Psoas muscle (tissue), 8 donors: ENCODE measurements around the gene MAP2K3. TPM values are rescaled to one million over a fixed set of nuclear protein-coding genes. Genes with fewer than 3 reads are reported as not detected.

Source experiments
- ATAC-seq, 4 donors: fragments of 200-7000 bp; cut with Tn5 transposase; one replicate each; pipeline ENCODE4 v1.9.1; 2020; ENCODE audit warnings: moderate library complexity in 3 of 4, mild to moderate bottlenecking in 2 of 4
- DNase-seq, 2 donors: peaks; one replicate each; pipeline ENCODE4 v3.0.0-alpha.2; 2020
- H3K27ac ChIP-seq: fragments of 200-600 bp; one replicate; pipeline ENCODE4 v1.8.0; 2022
- H3K27me3 ChIP-seq, 3 donors: fragments of 200-600 bp in 1 of 3; one replicate each; pipeline versions ENCODE4 v1.6.1 to v1.8.0; 2013 to 2022; ENCODE audit warnings: low read length in 2 of 3, mild to moderate bottlenecking in 2 of 3, moderate library complexity in 1 of 3; ENCODE audit not compliant: insufficient read depth in 3 of 3
- H3K36me3 ChIP-seq, 2 donors: fragments of 200-600 bp in 1 of 2; one replicate each; pipeline versions ENCODE4 v1.6.1 to v1.8.0; 2013 to 2022; ENCODE audit warnings: low read depth in 1 of 2, mild to moderate bottlenecking in 1 of 2, moderate library complexity in 1 of 2; ENCODE audit not compliant: insufficient read depth in 1 of 2
- H3K4me1 ChIP-seq: fragments of 200-600 bp; one replicate; pipeline ENCODE4 v1.8.0; 2022
- H3K4me3 ChIP-seq: fragments of 200-600 bp; one replicate; pipeline ENCODE4 v1.8.0; 2022; ENCODE audit warnings: mild to moderate bottlenecking
- H3K9me3 ChIP-seq: fragments of 200-600 bp; one replicate; pipeline ENCODE4 v1.8.0; 2022
- WGBS, 3 donors: extraction: QIAGEN DNeasy Blood & Tissue Kit; methylation state at CpG; one replicate each; pipeline versions ENCODE4 v1.1.6 to v1.1.7; 2013; 5-methylcytosine and 5-hydroxymethylcytosine counted together
- intact Hi-C, 2 donors: fragments of 100-400 bp; cut with DNase I; formaldehyde crosslinking; loops; one replicate each; pipeline versions ENCODE4 v1.11.0 to v1.14.2; 2022
- polyA plus RNA-seq, 3 donors: library from polyadenylated mRNA; stranded (reverse); fragments of 200-250 nt; gene quantifications; one replicate each; pipeline ENCODE4 v1.2.3, GENCODE V29; 2013
- total RNA-seq, 4 donors: library from RNA; stranded (reverse); fragmentation: NEBNext Ultra II Directional in 2 of 4; extraction: Animal tissue kit (Norgen Biotek cat#: 25700) in 2 of 4; gene quantifications; one replicate each; pipeline versions ENCODE4 v1.2.1 to v1.2.4, GENCODE V29; 2021 to 2023
- TF ChIP-seq, protein P1 (sequence below): fragments of 200-600 bp; IDR thresholded peaks from one replicate; pipeline ENCODE4 v1.8.0; 2022; ENCODE audit warnings: antibody characterized with exemption
- donor health status: healthy with polysubstance abuse.
- donor health status: DM: no; HTN: no; CAD: no; lungs with moderate emphysema.
- donor health status: Bipolar disorder and iron deficiency.
- donor health status: healthy.
- donor health status: DM: yes; HTN: yes; CAD: no.
- donor health status: DM: no; HTN: no; CAD: no.
- donor health status: DM: no; HTN: no; CAD: no.
- donor health status: DM: yes; HTN: yes; CAD: no.

Gene MAP2K3
- total and polyA plus RNA-seq, 7 donors, result 64.4 to 229 (median 114) TPM

DNA sequence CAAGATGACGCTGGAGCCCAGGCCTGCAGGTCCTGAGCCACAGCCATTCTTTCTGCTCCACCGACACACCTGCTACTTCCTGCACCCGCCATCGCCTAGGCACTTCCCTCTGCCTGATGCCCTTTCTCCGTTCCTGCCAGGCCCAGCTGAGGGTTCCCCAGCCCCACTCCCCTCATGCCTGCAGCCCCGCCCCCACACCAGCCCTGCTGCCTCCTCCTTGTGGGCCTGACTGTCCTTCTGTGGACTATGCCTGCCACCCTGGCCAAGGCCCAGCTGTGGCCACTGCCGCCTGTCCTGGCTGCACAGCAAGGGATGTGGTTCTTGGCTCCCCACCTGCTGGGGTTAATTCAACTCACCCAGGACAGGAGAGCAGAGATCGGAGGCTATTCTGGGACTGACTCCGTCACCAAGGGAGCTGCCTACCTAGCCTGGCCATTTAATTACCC is 38.8 kb upstream of the MAP2K3 start:
- Histone ChIP-seq H3K4me1 (peaks cover 93% of the 10 kb centered on the region), H3K4me3 (no peak overlapping the region), H3K27ac (peak overlapping the region; percentile 94), H3K9me3 (no peaks in the 10 kb centered on the region), H3K27me3 (no peaks in the 10 kb centered on the region), H3K36me3 (peaks cover 0 to 15% of the 10 kb centered on the region in 2 donors)
- DNase-seq (peak; percentile 74 to 90), ATAC-seq (peak; percentile 77 to 80 (median 79))
- intact Hi-C loops, result no loop called here
- WGBS, 3 donors, result 23 to 38% (median 27%) methylated on average over 9 of the region's 9 CpGs
- TF ChIP-seq, protein P1, sequence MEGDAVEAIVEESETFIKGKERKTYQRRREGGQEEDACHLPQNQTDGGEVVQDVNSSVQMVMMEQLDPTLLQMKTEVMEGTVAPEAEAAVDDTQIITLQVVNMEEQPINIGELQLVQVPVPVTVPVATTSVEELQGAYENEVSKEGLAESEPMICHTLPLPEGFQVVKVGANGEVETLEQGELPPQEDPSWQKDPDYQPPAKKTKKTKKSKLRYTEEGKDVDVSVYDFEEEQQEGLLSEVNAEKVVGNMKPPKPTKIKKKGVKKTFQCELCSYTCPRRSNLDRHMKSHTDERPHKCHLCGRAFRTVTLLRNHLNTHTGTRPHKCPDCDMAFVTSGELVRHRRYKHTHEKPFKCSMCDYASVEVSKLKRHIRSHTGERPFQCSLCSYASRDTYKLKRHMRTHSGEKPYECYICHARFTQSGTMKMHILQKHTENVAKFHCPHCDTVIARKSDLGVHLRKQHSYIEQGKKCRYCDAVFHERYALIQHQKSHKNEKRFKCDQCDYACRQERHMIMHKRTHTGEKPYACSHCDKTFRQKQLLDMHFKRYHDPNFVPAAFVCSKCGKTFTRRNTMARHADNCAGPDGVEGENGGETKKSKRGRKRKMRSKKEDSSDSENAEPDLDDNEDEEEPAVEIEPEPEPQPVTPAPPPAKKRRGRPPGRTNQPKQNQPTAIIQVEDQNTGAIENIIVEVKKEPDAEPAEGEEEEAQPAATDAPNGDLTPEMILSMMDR, result no peak

DNA sequence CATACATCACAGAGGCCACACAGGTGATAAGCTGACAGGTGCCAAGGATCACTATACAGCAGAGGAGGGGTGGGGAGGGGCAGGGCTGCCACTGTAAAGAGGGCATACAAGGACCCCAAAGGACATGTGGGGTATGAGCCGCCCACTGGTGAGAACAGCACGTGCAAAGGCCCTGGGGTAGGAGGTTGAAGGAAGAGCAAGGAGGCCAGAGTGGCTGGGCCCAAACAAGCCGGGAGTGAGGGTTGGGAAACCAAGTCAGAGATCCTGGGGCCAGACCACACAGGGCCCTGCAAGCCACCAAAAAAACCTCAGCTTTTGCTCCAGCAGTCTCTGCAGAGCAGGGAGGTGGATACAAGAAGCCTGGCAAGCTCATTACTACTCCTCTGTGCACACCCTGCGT is 37.8 kb upstream of the MAP2K3 start:
- Histone ChIP-seq H3K4me3 (no peak overlapping the region), H3K27ac (peak overlapping the region; percentile 94), H3K27me3 (no peaks in the 10 kb centered on the region), H3K36me3 (peaks cover 0 to 5% of the 10 kb centered on the region in 2 donors), H3K4me1 (peaks cover 94% of the 10 kb centered on the region), H3K9me3 (no peaks in the 10 kb centered on the region)
- intact Hi-C loops, result no loop called here
- DNase-seq (no peak), ATAC-seq (no peak)
- TF ChIP-seq, protein P1, result no peak
- WGBS, 3 donors, result 87 to 90% (median 90%) methylated on average over 4 of the region's 4 CpGs

DNA sequence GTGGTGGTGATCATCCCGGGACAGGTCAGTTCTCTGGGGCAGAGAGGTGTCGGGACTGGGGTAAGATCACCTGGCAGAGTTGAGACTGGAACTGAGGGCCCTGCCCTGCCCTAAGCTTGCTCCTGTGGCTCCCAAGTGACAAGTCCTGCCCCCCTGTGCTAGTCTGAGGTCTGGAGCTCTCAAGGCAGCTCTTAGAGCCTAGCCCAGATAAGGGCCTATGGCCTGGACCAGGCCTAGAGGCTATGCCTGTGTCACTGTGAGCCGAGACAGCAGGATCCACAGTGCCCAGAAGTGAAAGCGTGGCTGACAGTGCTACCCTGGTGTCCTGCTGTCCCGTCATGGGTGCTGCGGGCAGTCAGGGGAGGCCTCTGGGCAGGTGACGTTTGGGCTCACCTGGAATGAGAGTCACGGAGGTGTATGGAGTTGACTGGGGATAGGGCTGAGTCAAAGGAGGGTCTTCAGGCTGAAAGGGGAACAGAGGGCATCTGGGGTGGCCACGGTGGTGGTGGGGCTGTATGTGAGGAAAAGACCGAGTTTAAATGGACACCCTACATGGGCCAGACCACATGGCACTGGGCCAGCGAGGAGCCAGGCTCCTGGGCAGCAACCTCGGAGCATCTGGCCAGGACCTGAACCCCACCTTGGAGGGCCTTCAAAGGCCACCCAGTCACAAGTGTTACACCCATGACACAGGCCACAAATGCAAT is 36.8 kb upstream of the MAP2K3 start:
- ATAC-seq (no peak), DNase-seq (no peak)
- Histone ChIP-seq H3K4me3 (no peak overlapping the region), H3K27ac (peak overlapping the region; percentile 94), H3K27me3 (no peaks in the 10 kb centered on the region), H3K36me3 (peaks cover 0 to 2% of the 10 kb centered on the region in 2 donors), H3K9me3 (no peaks in the 10 kb centered on the region), H3K4me1 (peaks cover 85% of the 10 kb centered on the region)
- TF ChIP-seq, protein P1, result no peak
- intact Hi-C loops, result no loop called here
- WGBS, 3 donors, result 65 to 70% (median 68%) methylated on average over 12 of the region's 12 CpGs

DNA sequence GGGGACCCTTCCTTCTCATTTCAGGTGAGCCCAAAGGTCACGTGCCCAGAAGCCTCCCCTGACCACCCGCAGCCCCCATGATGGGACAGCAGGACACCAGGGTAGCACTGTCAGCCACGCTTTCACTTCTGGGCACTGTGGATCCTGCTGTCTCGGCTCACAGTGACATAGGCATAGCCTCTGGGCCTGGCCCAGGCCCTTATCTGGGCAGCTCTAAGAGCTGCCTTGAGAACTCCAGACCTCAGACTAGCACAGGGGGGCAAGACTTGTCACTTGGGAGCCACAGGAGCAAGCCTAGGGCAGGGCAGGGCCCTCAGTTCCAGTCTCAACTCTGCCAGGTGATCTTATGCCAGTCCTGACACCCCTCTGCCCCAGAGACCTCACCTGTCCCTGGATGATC is 36.0 kb upstream of the MAP2K3 start:
- DNase-seq, result no peak

More for the DNA sequence above, 36.0 kb upstream of the MAP2K3 start:
- H3K27ac ChIP-seq, result peak overlapping the region; percentile 94
- peaks cover 78% of the 10 kb centered on the region for H3K4me1 ChIP-seq
- TF ChIP-seq, protein P1, result no peak
- WGBS, 3 donors, result 69 to 82% (median 71%) methylated on average over 4 of the region's 4 CpGs
- no peaks in the 10 kb centered on the region for H3K27me3 ChIP-seq
- intact Hi-C loops, result no loop called here
- H3K4me3 ChIP-seq, result peak overlapping the region; percentile 4
- no peak for ATAC-seq
- no peaks in the 10 kb centered on the region for H3K36me3 ChIP-seq
- no peaks in the 10 kb centered on the region for H3K9me3 ChIP-seq
